Pulmonary artery endothelial cell (primary cell): Measurements from ENCODE around the gene HES5. TPM values are rescaled to one million over a fixed set of nuclear protein-coding genes. Genes with fewer than 3 reads are reported as not detected.

ENCODE experiments used
- DNase-seq: peaks from one replicate; pipeline ENCODE4 v3.0.0-alpha.2; 2011; ENCODE audit warnings: low read depth, low spot score
- total RNA-seq: library from RNA; depleted of rRNA; stranded (reverse); fragments of >200 nt; gene quantifications from 2 replicates; pipeline ENCODE4 v1.2.3, GENCODE V29; 2014

Gene HES5
- total RNA-seq, 1 donor from 2014 or later: not detected

GRCh38 chr1:2547210-2548067 is 17.4 kb upstream of the HES5 start:
- no peak for DNase-seq

GRCh38 chr1:2546515-2547209 is 16.6 kb upstream of the HES5 start:
- DNase-seq: peak; percentile 29

- peak; percentile 46 for DNase-seq
These were observed 15.9 kb upstream of the HES5 start for GRCh38 chr1:2545754-2546514.

- DNase-seq: no peak
These were observed 15.0 kb upstream of the HES5 start for GRCh38 chr1:2544875-2545640.

- DNase-seq: no peak
These were observed 14.2 kb upstream of the HES5 start for GRCh38 chr1:2544093-2544874.

GRCh38 chr1:2543543-2544092 is 13.6 kb upstream of the HES5 start:
- no peak for DNase-seq

GRCh38 chr1:2542246-2542915 is 12.3 kb upstream of the HES5 start:
- no peak for DNase-seq

GRCh38 chr1:2541619-2542245 is 11.7 kb upstream of the HES5 start:
- DNase-seq: no peak

GRCh38 chr1:2540816-2541492 is 10.9 kb upstream of the HES5 start:
- no peak for DNase-seq

GRCh38 chr1:2539312-2539907 is 9.3 kb upstream of the HES5 start:
- DNase-seq: no peak

GRCh38 chr1:2538872-2539271 is 8.8 kb upstream of the HES5 start:
- DNase-seq: no peak

- no peak for DNase-seq
These were observed 8.3 kb upstream of the HES5 start for GRCh38 chr1:2538376-2538775.

- DNase-seq: no peak
These were observed 7.7 kb upstream of the HES5 start for GRCh38 chr1:2537784-2538115.

GRCh38 chr1:2535981-2536380 is 5.9 kb upstream of the HES5 start:
- DNase-seq: no peak

GRCh38 chr1:2535455-2535854 is 5.4 kb upstream of the HES5 start:
- DNase-seq: no peak

GRCh38 chr1:2534687-2535441 is 4.8 kb upstream of the HES5 start:
- DNase-seq: no peak

- DNase-seq: no peak
These were observed 4.2 kb upstream of the HES5 start for GRCh38 chr1:2534315-2534686.

GRCh38 chr1:2533365-2533764 is 3.3 kb upstream of the HES5 start:
- no peak for DNase-seq
